SK-N-SH (cell line): ENCODE data around the gene PUM1. TPM values are rescaled to one million over a fixed set of nuclear protein-coding genes. Genes with fewer than 3 reads are reported as not detected.

ENCODE experiments used
- CTCF ChIA-PET: fragments of 300-600, 350-600 bp; formaldehyde crosslinking; extraction: SDS; loops from one replicate; lab custom pipeline; 2021; lab: Yijun Ruan, JAX
- POLR2A ChIA-PET: fragments of 350-600 bp; sonication (Branson Sonifier 250); formaldehyde crosslinking; extraction: SDS; loops from one replicate; lab custom pipeline; 2020; ENCODE audit warnings: antibody characterized with exemption, inconsistent platforms; lab: Yijun Ruan, JAX
- DNase-seq: peaks from one replicate; pipeline ENCODE4 v3.0.0; 2012
- H2AFZ ChIP-seq: fragments of 200-600 bp; sonication (generic); 2 replicates; pipeline ENCODE4 v1.8.1; 2016; ENCODE audit warnings: antibody characterized with exemption, mild to moderate bottlenecking, low read depth
- H3F3A ChIP-seq: fragments of 200-600 bp; sonication (generic); replicated peaks from 2 replicates; pipeline ENCODE3; 2016; ENCODE audit warnings: antibody characterized with exemption, mild to moderate bottlenecking; ENCODE audit not compliant: insufficient read depth
- H3K27ac ChIP-seq, 2 experiments: fragments of 200-500 bp in 1 of 2; fragments of 200-600 bp in 1 of 2; sonication (Bioruptor generic) in 1 of 2; sonication (generic), shearing (Covaris generic) in 1 of 2; 2 replicates each; pipeline versions ENCODE4 v1.5.1 to v1.6.1; 2014 to 2016; ENCODE audit warnings: low read depth in 2 of 2, inconsistent platforms in 1 of 2, low read length in 1 of 2, mild to moderate bottlenecking in 1 of 2, mixed read lengths in 1 of 2
- H3K27me3 ChIP-seq: fragments of 200-600 bp; sonication (generic), shearing (Covaris generic); 2 replicates; pipeline ENCODE4 v1.6.1; 2016; ENCODE audit warnings: mixed run types; ENCODE audit not compliant: insufficient read depth
- H3K36me3 ChIP-seq, 2 experiments: fragments of 200-500 bp in 1 of 2; fragments of 200-600 bp in 1 of 2; sonication (Bioruptor generic) in 1 of 2; sonication (generic) in 1 of 2; replicated peaks in 1 of 2; 2 replicates each; pipeline versions ENCODE3 to v1.5.1; 2014 to 2016; ENCODE audit warnings: low read length in 1 of 2, mild to moderate bottlenecking in 1 of 2; ENCODE audit not compliant: insufficient read depth in 2 of 2, control insufficient read depth in 1 of 2
- H3K4me1 ChIP-seq, 2 experiments: fragments of 200-500 bp in 1 of 2; fragments of 200-600 bp in 1 of 2; sonication (Bioruptor generic) in 1 of 2; sonication (generic), shearing (Covaris generic) in 1 of 2; 2 replicates each; pipeline versions ENCODE4 v1.5.1 to v1.6.1; 2014 to 2016; ENCODE audit warnings: low read depth in 1 of 2, low read length in 1 of 2, mixed run types in 1 of 2; ENCODE audit not compliant: insufficient read depth in 2 of 2, control insufficient read depth in 1 of 2
- H3K4me2 ChIP-seq: fragments of 200-600 bp; sonication (generic), shearing (Covaris generic); 2 replicates; pipeline ENCODE4 v1.6.1; 2017; ENCODE audit warnings: mixed run types
- H3K4me3 ChIP-seq, 2 experiments: fragments of 200-500 bp in 1 of 2; fragments of 200-600 bp in 1 of 2; sonication (Bioruptor generic) in 1 of 2; sonication (generic), shearing (Covaris generic) in 1 of 2; 2 replicates each; pipeline versions ENCODE4 v1.5.1 to v1.8.1; 2014 to 2016; ENCODE audit warnings: low read depth in 2 of 2, inconsistent platforms in 1 of 2, low read length in 1 of 2, mild to moderate bottlenecking in 1 of 2, mixed read lengths in 1 of 2, moderate library complexity in 1 of 2
- H3K79me2 ChIP-seq: fragments of 200-600 bp; sonication (generic); 2 replicates; pipeline ENCODE4 v1.8.1; 2017; ENCODE audit warnings: mild to moderate bottlenecking; ENCODE audit not compliant: insufficient read depth
- H3K9ac ChIP-seq: fragments of 200-600 bp; sonication (generic); 2 replicates; pipeline ENCODE4 v1.6.1; 2017; ENCODE audit warnings: mixed run types
- H3K9me2 ChIP-seq: fragments of 200-600 bp; sonication (generic); 2 replicates; pipeline ENCODE4 v1.6.1; 2017; ENCODE audit warnings: mixed run types
- H3K9me3 ChIP-seq: fragments of 200-600 bp; sonication (generic); 2 replicates; pipeline ENCODE4 v1.6.1; 2017; ENCODE audit warnings: mixed run types, mild to moderate bottlenecking, moderate library complexity
- H4K20me1 ChIP-seq: fragments of 200-600 bp; sonication (generic); 2 replicates; pipeline ENCODE4 v1.6.1; 2017; ENCODE audit warnings: mild to moderate bottlenecking, mixed run types; ENCODE audit not compliant: insufficient read depth
- FOSL2 ChIP-seq: IDR thresholded peaks from 2 replicates; pipeline ENCODE4 v1.4.0; 2012; ENCODE audit warnings: low read depth, mild to moderate bottlenecking, moderate library complexity, borderline replicate concordance
- FOXM1 ChIP-seq: IDR thresholded peaks from 2 replicates; pipeline ENCODE4 v1.4.0; 2012; ENCODE audit warnings: low read depth, mild to moderate bottlenecking
- IRF3 ChIP-seq: fragments of 150-350 bp; IDR thresholded peaks from 2 replicates; pipeline ENCODE4 v1.6.1; 2016; ENCODE audit warnings: mild to moderate bottlenecking, low read depth, low read length
- NRF1 ChIP-seq: IDR thresholded peaks from 2 replicates; pipeline ENCODE4 v1.6.1; 2012; ENCODE audit warnings: low read depth, mild to moderate bottlenecking, low read length
- POLR2AphosphoS5 ChIP-seq: IDR thresholded peaks from 2 replicates; pipeline ENCODE4 v1.6.1; 2012; ENCODE audit warnings: low read depth, low read length
- RFX5 ChIP-seq: IDR thresholded peaks from 2 replicates; pipeline ENCODE4 v1.6.1; 2012; ENCODE audit warnings: mild to moderate bottlenecking, improper control_type of control experiment, low read length
- SIN3A ChIP-seq: IDR thresholded peaks from 2 replicates; pipeline ENCODE4 v1.6.1; 2012; ENCODE audit warnings: low read depth, mild to moderate bottlenecking, low read length, moderate library complexity, borderline replicate concordance
- SMC3 ChIP-seq: IDR thresholded peaks from 2 replicates; pipeline ENCODE4 v1.6.1; 2012; ENCODE audit warnings: low read depth, low read length, improper control_type of control experiment
- TCF12 ChIP-seq: IDR thresholded peaks from 2 replicates; pipeline ENCODE4 v1.4.0; 2012
- USF1 ChIP-seq: IDR thresholded peaks from 2 replicates; pipeline ENCODE4 v1.4.0; 2012; ENCODE audit warnings: low read depth, borderline replicate concordance
- USF2 ChIP-seq: fragments of 150-350 bp; IDR thresholded peaks from 2 replicates; pipeline ENCODE4 v1.6.1; 2017; ENCODE audit warnings: antibody characterized with exemption, low read length, low read depth, borderline replicate concordance
- YY1 ChIP-seq: IDR thresholded peaks from 2 replicates; pipeline ENCODE4 v1.4.0; 2012; ENCODE audit warnings: low read depth, mild to moderate bottlenecking
- ZBTB33 ChIP-seq: IDR thresholded peaks from 2 replicates; pipeline ENCODE4 v1.4.0; 2012; ENCODE audit warnings: low read depth, borderline replicate concordance
- WGBS: methylation state at CpG from one replicate; pipeline ENCODE4 v1.1.6; 2017; ENCODE audit warnings: low lambda C conversion rate; 5-methylcytosine and 5-hydroxymethylcytosine counted together
- polyA plus RNA-seq, 3 experiments: library from polyadenylated mRNA; depleted of rRNA; stranded (reverse); fragments of >200 nt; gene quantifications; 2 replicates each; pipeline ENCODE4 v1.2.3, GENCODE V29; 2012

PUM1 gene
- polyA plus RNA-seq, 1 of the 3 experiments (the other 2 are of a cell fraction), result 66.7 TPM

GRCh38 chr1:31031330-31032143, 34.0 kb downstream of the PUM1 start:
- Histone ChIP-seq H3K9me3 (no peaks in the 10 kb centered on the region), H3K4me1 (peaks cover 2 to 14% of the 10 kb centered on the region in 2 experiments; a peak in 3 of 4 replicates), H3K9me2 (no peaks in the 10 kb centered on the region), H3K79me2 (peaks cover 100% of the 10 kb centered on the region), H3K9ac (no peak overlapping the region), H3K4me3 (no peak overlapping the region), H2AFZ (no peak overlapping the region), H4K20me1 (peaks cover 99% of the 10 kb centered on the region), H3K4me2 (no peak overlapping the region), H3K36me3 (peaks cover 20 to 25% of the 10 kb centered on the region in 2 experiments), H3K27ac (no peak overlapping the region), H3F3A (peaks cover 3% of the 10 kb centered on the region), H3K27me3 (no peaks in the 10 kb centered on the region)
- ChIA-PET POLR2A (no interaction called here), CTCF (interaction anchor here (0.8 to 1.7 kb wide), 4 partner anchors 11 to 230 kb away, joined by 3 to 5 read pairs (median 4); no protein-coding TSS in a partner anchor)
- no peak for DNase-seq
- no peak for TF ChIP-seq FOXM1
- no peak for TF ChIP-seq SIN3A
- TF ChIP-seq SMC3, result no peak
- TF ChIP-seq IRF3, result no peak
- no peak for TF ChIP-seq ZBTB33
- no peak for TF ChIP-seq USF1
- TF ChIP-seq FOSL2, result no peak
- TF ChIP-seq USF2, result no peak
- no peak for TF ChIP-seq YY1
- TF ChIP-seq TCF12, result no peak
- TF ChIP-seq RFX5, result no peak
- no peak for TF ChIP-seq POLR2AphosphoS5
- TF ChIP-seq NRF1, result no peak
- 87% methylated on average over 5 of the region's 5 CpGs for WGBS
